GM18526 (cell line): ENCODE data around the gene FGFRL1.

Source experiments
- POLR2A ChIP-seq: IDR thresholded peaks from 3 replicates; pipeline ENCODE4 v1.6.1; 2011; ENCODE audit not compliant: insufficient read length; ENCODE audit errors: extremely low read depth

The FGFRL1 gene

DNA sequence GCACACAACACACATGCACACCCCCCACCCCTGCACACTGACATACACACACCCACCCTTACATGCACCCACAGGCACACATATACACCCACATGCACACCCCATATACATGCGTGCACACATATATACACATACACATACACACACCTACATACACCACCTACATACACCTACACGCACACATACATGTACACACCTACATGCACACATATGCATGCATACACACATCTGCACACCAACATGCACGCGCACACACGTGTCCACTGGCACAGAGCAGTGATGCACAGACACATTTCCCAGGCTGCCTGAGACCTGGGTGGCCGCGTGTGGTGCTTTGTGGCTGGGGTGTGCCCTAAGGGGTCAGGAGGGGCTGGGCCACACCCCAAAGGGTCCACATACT, 31.7 kb downstream of the FGFRL1 start:
- TF ChIP-seq POLR2A, result no peak

DNA sequence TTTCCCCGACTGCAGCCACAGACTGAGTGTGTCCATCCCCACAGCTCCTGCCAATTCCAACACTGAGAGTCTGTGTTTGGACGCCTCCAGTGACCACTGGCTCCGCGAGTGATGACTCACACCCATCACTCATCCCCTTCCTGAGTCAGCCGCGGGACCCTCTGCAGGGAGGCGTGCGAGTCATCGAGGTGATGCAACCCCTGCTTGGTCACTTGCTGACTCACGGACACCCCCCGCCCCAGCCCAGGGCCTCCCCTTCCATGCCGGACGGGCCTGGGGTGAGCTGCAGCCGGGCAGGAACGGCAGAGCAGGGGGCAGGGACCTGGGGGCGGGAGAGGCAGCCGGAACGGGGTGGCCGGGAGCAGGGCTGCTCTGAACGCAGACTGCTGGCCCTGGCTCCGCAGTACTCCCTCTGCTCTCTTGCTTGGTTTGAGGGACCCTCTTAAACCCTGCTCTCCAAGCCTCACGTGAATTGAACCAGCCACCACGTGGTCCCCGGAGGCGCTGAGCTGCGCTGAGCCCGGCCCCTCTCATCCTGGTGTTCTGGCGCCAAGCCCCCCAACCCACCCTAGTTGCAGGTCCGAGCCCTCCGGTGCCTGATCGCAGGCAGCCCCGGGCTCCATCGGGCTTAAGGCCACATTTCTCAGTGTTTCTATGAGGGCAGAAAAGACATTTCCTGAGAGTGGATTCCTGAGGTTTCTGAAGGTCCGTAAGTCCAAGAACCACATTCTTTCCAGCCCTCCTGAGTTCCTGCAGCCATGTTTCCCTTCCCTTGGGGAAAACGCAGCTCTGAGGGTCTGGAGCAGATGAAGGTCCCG, 32.4 kb downstream of the FGFRL1 start:
- no peak for TF ChIP-seq POLR2A

DNA sequence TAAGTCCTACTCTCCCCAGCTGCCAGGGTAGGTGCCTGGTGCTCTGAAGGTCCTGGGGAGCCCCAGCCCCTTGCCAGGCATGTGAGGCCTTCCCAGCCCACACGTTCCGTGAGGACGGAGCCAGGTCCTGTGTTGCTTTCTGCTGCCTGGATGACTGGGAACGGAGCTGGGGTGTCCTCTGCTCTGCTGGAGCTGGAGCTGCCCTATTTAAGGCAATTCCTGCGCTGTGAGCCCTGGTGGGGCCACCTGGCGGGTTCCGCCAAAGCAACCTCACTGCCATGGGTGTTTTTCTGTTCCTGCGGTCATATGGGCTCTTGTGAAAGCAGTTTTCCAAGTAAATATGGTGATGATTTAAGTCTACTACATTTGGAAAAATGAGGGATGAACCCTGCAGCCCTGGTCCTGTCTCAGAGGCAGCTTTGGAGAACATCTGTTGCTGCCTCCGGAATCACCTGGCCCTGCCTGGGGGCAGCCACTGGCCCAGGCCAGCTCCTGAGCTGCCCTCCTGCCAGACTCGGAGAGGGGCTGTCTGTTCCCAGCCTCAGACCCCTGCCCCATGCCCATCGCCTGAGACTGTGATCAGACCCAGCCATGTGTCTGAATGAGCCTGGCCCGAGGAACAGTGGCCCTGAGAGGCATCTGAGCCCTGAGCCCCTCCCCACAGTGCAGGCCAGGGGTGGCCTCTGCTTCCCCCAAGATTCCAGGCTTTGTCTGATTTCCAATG, 33.2 kb downstream of the FGFRL1 start:
- no peak for TF ChIP-seq POLR2A

DNA sequence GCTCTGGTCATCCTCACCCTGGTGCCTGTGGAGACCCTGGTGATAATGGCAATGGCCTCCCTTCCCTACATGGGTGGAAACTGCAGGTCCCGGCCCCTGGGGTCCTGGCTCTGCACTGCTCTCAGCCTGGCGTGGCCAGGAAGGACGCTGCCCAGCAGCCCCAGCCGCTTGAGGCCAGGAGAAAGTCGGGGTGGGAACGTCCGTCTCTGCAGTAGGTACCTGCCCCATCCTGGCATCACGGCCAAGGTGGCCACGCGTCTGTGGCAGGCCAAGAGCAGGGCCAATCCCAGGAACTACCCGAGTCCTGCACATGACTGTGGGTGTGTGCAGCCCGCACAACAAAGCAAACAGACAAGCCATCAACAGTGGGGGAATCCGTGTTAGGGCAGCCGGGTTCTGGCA, 33.8 kb downstream of the FGFRL1 start:
- TF ChIP-seq POLR2A, result no peak

DNA sequence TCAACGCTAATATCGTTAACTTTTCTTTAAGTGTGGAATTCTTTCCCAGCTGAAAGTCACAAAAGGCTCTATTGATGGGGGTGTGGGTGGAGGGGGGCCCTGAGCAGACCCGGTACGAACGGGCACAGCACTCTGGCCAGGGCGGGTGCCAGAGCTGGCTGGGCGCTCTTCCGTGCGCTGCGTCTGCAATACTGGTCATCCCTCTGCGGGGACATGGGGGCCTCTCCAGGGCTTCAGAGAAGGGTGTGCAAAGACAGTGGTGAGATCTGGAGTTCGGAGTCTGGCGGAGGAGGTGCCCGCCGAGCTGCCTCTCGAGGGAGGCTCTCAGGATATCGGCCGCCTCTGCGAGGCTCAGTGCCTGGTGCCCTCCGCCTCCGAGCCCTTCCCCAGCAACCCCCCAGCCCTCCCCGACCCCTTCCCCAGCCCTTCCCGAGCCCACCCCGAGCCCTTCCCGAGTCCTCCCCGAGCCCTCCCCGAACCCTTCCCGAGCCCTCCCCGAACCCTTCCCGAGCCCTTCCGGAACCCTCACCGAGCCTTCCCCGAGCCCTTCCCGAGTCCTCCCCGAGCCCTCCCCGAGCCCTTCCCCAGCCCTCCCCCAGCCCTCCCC, 34.3 kb downstream of the FGFRL1 start:
- TF ChIP-seq POLR2A, result no peak

DNA sequence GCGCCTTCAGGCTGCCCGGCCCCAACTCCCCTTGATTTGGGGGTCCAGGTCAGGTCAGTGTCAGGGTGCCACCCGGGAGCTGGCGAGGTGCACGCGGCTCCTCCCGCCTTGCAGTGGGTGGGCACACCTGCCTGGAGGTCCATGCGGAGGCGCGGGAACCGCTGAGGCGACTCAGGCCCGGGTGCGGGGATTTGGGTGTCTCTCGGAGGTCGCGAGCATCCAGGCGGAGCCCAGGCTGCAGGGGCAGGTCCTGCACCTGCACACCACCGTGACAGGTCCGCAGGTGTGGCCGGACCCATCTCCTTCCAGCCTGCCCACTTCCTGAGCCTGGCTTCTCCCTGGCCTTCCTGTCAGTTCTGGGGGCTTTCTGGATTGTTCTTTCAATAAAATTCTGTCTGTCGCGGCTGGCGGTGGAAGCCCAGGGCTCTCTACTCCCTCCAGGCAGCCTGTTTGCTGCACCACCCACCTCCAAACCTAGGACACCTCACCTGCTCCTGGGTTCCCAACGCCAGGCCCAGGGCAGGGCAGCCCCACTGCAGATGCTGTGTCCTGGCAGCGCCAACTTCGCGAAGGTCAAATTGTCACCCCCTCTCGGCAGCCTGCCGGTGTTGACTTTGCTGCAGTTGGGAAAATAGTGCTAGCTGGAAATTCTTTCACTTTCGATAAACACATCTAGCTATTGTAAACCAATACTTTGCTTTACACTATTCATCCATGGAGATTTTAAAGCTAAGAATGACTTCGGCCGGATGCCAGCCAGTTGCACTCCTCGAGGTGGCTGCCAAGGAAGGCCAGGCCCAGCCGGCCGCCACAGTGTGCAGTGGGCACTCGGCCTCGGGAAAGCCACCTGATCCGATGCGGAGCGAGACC, 35.9 kb downstream of the FGFRL1 start:
- TF ChIP-seq POLR2A, result no peak

DNA sequence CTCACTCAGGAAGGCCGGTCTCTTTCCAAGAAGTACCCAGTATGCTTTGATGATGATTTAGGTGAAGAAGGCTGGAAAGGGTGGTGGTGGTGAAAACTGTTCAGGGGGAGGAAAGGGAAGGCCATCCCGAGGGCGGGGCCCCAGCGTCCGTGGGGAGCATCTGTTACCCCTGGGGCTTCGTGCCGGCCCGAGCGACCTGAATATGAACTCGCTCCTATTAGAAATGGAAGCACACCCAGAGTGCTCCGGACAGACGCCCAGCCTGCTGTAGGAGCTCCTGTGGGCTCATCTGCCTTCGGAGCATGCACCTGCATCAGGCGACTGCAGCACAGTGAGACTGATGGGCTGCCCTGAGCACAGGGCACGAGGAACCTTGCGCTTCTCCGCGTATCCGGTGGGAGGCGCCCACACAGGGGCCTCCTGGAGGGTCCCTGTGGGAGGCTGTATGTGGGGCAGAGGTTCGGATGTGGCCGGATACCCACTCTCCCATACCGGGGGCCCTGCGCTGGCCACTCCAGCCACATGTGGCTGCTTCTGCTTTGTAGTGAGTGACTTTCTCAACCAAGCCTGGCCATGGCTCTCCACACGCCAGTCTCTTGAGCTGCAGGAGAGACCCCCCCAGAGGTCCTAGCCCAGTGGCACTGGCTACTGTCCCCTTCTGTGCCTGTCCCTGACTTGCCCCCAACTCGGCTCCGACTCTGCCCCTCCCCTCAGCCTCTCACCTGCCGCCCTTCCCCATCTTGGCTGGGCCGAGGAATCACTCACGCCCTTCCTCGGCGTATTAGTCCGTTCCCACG, 36.7 kb downstream of the FGFRL1 start:
- no peak for TF ChIP-seq POLR2A

DNA sequence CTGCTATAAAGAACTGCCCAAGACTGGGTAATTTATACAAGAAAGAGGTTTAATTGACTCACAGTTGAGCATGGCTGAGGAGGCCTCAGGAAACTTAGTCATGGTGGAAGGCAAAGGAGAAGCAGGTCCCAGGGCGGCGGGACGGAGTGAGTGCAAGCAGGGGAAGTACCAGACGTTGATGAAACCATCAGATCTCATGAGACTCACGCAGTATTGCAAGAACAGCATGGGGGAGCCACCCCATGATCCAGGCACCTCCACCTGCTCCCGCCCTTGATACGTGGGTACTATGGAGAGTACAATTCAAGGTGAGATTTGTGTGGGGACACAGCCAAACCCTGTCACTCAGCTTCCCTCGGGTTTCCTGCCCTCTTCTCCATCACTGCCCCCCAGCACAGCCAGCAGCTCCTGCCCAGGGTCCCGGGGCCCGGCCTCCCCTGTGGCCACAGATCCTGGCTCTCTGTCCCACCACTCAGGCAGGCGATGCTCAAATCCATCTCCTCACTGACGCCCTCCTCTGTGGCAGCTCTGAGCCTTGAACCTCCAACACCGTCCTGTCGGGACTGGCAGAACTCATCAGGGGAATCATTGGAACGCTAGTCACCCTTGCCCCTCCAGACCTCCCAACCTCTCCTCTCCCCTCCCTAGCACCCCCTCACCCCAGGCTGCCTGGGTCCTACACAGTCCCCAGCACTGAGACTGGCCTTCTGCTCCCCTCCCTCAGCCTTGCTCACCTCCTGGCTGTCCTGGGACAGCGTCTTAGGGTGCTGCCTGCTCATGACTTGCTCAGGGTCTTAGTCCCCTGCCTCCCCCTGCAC, 37.6 kb downstream of the FGFRL1 start:
- no peak for TF ChIP-seq POLR2A

DNA sequence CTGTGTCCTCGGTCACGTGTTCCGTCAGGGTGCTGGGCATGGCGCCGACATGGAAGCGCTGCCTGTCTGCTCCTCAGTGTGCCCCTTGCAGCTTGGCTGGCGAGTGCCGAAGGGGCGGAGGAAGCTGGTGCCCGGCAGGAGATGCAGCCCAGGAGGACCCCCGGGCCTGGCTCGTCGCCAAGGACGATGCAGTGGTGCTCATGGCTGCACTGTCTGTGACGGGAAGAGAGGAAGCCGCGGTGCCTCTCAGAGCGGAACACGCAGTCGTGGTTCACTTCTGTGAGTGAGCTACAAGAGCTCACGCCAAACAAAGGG, 38.1 kb downstream of the FGFRL1 start:
- no peak for TF ChIP-seq POLR2A

DNA sequence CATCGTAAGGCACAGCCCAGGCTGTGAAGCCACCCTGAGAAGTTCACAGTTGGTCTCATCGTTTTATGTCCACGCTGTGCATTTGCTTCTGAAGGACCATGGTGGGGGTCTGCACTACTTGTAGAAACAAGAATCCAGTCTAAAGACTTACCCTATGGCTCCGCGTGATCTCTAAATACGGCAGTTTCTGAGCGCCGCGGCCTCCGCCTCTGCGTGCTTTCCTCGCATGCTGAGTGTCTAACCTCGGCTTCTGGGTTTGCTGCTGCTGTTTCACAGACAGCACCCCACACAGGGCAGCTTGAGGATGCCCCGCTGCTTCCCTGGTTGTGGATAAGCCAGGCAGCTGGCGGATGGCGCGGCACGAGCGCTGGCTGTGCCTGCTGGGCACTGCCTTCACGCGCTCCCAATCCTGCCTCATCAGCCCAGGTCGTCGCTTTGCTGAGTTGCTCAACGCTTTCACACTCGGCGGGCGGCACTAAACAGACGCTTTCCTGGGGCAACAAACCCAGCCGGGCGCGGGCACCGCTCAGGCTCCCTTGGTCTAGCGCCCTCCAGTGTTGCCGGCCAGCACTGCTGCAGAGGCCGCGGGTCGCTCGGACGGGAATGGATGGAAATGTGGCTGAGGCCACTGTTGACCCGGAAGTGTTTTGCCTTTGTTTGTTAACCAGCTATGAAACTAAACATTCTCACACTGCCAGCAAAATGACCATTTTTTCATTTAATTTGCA, 39.2 kb downstream of the FGFRL1 start:
- no peak for TF ChIP-seq POLR2A

DNA sequence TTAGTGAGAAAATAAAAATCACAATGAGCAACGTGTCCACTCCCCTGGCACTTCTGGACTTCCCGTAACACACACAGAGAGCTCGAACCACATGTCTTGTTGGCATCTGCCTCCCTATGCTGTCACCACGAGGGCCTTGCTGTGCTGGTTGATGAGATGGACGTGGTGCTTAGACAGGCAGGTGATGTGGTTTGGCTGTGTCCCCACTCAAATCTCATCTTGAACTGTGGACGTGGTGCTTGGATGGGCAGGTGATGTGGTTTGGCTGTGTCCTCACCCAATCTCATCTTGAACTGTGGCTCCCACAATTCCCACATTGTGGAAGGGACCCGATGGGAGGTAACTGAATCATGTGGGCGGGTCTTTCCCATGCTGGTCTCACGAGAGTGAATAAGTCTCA, 40.0 kb downstream of the FGFRL1 start:
- TF ChIP-seq POLR2A, result no peak

DNA sequence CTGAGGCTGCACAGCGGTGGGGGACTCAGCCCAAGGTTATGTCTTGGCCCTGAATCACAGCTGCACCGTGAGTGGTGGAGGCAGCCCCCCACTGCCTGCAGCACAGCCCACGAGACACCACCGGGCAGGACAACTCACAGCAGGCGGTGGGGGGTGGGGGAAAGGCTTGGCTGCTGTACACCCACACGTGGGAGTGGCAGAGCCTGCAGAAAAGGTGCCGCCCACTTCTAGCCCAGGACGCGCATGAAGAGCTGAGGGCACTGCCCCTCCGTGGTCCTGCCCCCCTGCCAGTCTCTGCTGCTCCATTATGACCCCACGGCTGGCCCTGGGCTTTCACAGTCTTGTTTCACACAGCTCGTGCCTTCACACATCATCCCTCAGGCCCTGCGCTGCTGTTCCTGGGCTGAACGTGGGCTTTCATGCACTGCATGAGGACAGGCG, 40.8 kb downstream of the FGFRL1 start:
- no peak for TF ChIP-seq POLR2A

DNA sequence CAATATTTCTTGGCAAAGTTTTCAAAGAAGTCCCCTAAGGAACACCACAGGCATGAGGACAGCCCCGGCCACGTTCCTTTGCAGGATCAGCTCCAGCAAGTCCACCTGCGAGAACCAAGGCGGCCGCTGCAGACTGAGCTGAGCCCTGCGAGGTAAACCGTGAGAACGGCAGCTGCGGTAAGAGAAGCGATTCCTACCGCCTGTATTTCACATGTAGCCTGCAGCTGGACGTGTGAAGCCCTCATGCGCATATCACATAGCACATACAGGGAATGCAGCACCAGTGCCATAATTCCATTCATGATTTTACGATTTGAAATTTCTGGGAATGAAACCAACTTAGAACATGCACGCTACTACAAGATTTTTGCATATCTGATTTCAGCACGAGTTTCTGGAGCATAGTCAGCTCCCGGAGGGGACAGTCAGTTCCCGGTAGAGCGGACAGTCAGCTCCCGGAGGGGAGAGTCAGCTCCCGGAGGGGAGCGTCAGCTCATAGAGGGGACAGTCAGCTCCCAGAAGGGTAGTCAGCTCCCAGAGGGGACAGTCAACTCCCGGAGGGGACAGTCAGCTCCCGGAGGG, 41.7 kb downstream of the FGFRL1 start:
- no peak for TF ChIP-seq POLR2A
